ENCODE measurements around the gene GNG7. TPM values are rescaled to one million over a fixed set of nuclear protein-coding genes. Genes with fewer than 3 reads are reported as not detected.
"Not testable (repeated sequence)": the region's sequence is repeated elsewhere in the genome, so short reads cannot be mapped to it uniquely, and the experiment has no call there.

Gene GNG7
- total RNA-seq, 1 donor from 2014 or later, result 8.5 TPM

- DNase-seq (ENCODE audit: low spot score in 2 of 2, unreplicated experiment in 2 of 2), result peak; percentile 97 to 99
- peaks cover 20% of the 10 kb centered on the region for H3K4me1 Mint-ChIP-seq
- peak within 1 kb of the TSS; percentile 95 for H3K4me3 Mint-ChIP-seq
- no peaks in the 10 kb centered on the region for H3K36me3 Mint-ChIP-seq
- H3K9me3 Mint-ChIP-seq, result no peaks in the 10 kb centered on the region
- no peak for TF ChIP-seq CTCF (IDR thresholded peaks at IDR 0.05; ENCODE audit: unreplicated experiment)
- no peaks in the 10 kb centered on the region for H3K27me3 Mint-ChIP-seq (ENCODE audit: low read depth)
- H3K27ac Mint-ChIP-seq, result peak within 1 kb of the TSS; percentile 99
These were observed 226.6 kb downstream of the GNG7 start, which contains the start of gene GADD45B for GRCh38 chr19:2475702-2476450. GADD45B (plus strand) TSS chr19:2476127; CDS start chr19:2476359, 232 bp downstream.

GRCh38 chr19:2475018-2475701, 227.3 kb downstream of the GNG7 start:
- Mint-ChIP-seq H3K36me3 (no peaks in the 10 kb centered on the region), H3K4me3 (peak overlapping the region; percentile 95), H3K9me3 (no peaks in the 10 kb centered on the region), H3K4me1 (peaks cover 20% of the 10 kb centered on the region), H3K27me3 (ENCODE audit: low read depth) (no peaks in the 10 kb centered on the region), H3K27ac (peak overlapping the region; percentile 96)
- peak in 1 of 2 experiments; percentile 71 for DNase-seq (ENCODE audit: low spot score in 2 of 2, unreplicated experiment in 2 of 2)
- TF ChIP-seq CTCF (IDR thresholded peaks at IDR 0.05; ENCODE audit: unreplicated experiment), result no peak

GRCh38 chr19:2474232-2475017, 228.1 kb downstream of the GNG7 start:
- H3K27ac Mint-ChIP-seq, result peak overlapping the region; percentile 96
- peak; percentile 100 for TF ChIP-seq CTCF (IDR thresholded peaks at IDR 0.05; ENCODE audit: unreplicated experiment)

GRCh38 chr19:2469915-2470200, 232.6 kb downstream of the GNG7 start:
- H3K4me1 Mint-ChIP-seq; H3K36me3 Mint-ChIP-seq; H3K4me3 Mint-ChIP-seq; H3K27ac Mint-ChIP-seq; H3K9me3 Mint-ChIP-seq; H3K27me3 Mint-ChIP-seq (ENCODE audit: low read depth); DNase-seq (ENCODE audit: low spot score in 2 of 2, unreplicated experiment in 2 of 2): not testable (repeated sequence)

More at GRCh38 chr19:2474232-2475017, 228.1 kb downstream of the GNG7 start:
- no peaks in the 10 kb centered on the region for H3K27me3 Mint-ChIP-seq (ENCODE audit: low read depth)
- DNase-seq (ENCODE audit: low spot score in 2 of 2, unreplicated experiment in 2 of 2), result peak; percentile 86 to 95
- no peaks in the 10 kb centered on the region for H3K9me3 Mint-ChIP-seq
- peak overlapping the region; percentile 95 for H3K4me3 Mint-ChIP-seq
- no peaks in the 10 kb centered on the region for H3K36me3 Mint-ChIP-seq
- peaks cover 24% of the 10 kb centered on the region for H3K4me1 Mint-ChIP-seq

GRCh38 chr19:2469102-2469914, 233.2 kb downstream of the GNG7 start:
- Mint-ChIP-seq H3K36me3 (no peaks in the 10 kb centered on the region), H3K27me3 (ENCODE audit: low read depth) (no peaks in the 10 kb centered on the region), H3K4me1 (peaks cover 7% of the 10 kb centered on the region), H3K27ac (peak overlapping the region; percentile 30), H3K9me3 (no peaks in the 10 kb centered on the region), H3K4me3 (no peak overlapping the region)
- no peak for DNase-seq (ENCODE audit: low spot score in 2 of 2, unreplicated experiment in 2 of 2)
- no peak for TF ChIP-seq CTCF (IDR thresholded peaks at IDR 0.05; ENCODE audit: unreplicated experiment)
